ENCODE measurements around the gene SEPSECS. TPM values are rescaled to one million over a fixed set of nuclear protein-coding genes. Genes with fewer than 3 reads are reported as not detected.

Gene SEPSECS
- total and polyA plus RNA-seq, 2 donors (not counting 3 experiments of a cell fraction or from before 2014, with no cell fraction given), result 2.8 to 8.3 TPM

GRCh38 chr4:25169446-25169845 lies 9.2 kb upstream of the SEPSECS start:
- H3K4me2 ChIP-seq (ENCODE audit: insufficient read depth, low read length), result no peak overlapping the region
- dilution Hi-C loops (cut with MboI; ENCODE audit: extremely low pct_ligation_motif_present, low sequenced_read_pairs), result no loop called here

More at GRCh38 chr4:25169446-25169845, 9.2 kb upstream of the SEPSECS start:
- no peaks in the 10 kb centered on the region for H4K20me1 ChIP-seq (replicated peaks; ENCODE audit: control insufficient read depth, extremely low read depth, insufficient read depth, low read length)
- H3K4me3 ChIP-seq (replicated peaks in 1 of 3; ENCODE audit: insufficient read depth in 1 of 3, low read depth in 1 of 3, low read length in 3 of 3), result no peak overlapping the region
- no peak for FAIRE-seq
- H3K9me1 ChIP-seq (replicated peaks; ENCODE audit: control insufficient read depth, extremely low read depth, insufficient read depth, low read length), result no peaks in the 10 kb centered on the region
- no peaks in the 10 kb centered on the region for H3K36me3 ChIP-seq (ENCODE audit: control insufficient read depth in 2 of 2, extremely low read depth in 1 of 2, insufficient read depth in 2 of 2, low read length in 2 of 2)
- H2AFZ ChIP-seq (ENCODE audit: low read depth, low read length), result no peak overlapping the region
- no peaks in the 10 kb centered on the region for H3K9me3 ChIP-seq (replicated peaks; ENCODE audit: control insufficient read depth, insufficient read depth, low read length)
- H3K9ac ChIP-seq (replicated peaks; ENCODE audit: extremely low read depth, insufficient read depth, low read length), result no peak overlapping the region
- no TSS peak for BruUV-seq (replicated peaks)
- DNase-seq (ENCODE audit: low read depth, low spot score), result no peak
- CTCF ChIA-PET, result interaction anchor here (0.7 to 1.4 kb wide), 3 partner anchors 8 to 198 kb away, joined by 3 to 5 read pairs (median 5); no protein-coding TSS in a partner anchor
- intact Hi-C loops (cut with micrococcal nuclease), result no loop called here
- no peaks in the 10 kb centered on the region for H3K79me2 ChIP-seq (ENCODE audit: control insufficient read depth, insufficient read depth, low read length)
- H3K4me1 ChIP-seq (ENCODE audit: control insufficient read depth, extremely low read depth, insufficient read depth, low read length), result peaks cover 16% of the 10 kb centered on the region
- no peak overlapping the region for H3K27ac ChIP-seq (ENCODE audit: insufficient read depth, low read depth, low read length)
- POLR2A ChIA-PET, result interaction anchor here (0.7 kb wide), 1 partner anchor 35 kb away, joined by 3 read pairs; no protein-coding TSS in a partner anchor
- TF ChIP-seq JUN (IDR thresholded peaks at IDR 0.05; ENCODE audit: borderline replicate concordance, insufficient read depth, insufficient read length, low read depth) (no peak), MYC (IDR thresholded peaks at IDR 0.05; ENCODE audit: low read depth, low read length) (no peak), EZH2 (IDR thresholded peaks at IDR 0.05; ENCODE audit: borderline replicate concordance, low read depth, low read length, severe bottlenecking) (no peak), CTCF (IDR thresholded peaks at IDR 0.05; ENCODE audit: extremely low read depth in 1 of 2, insufficient read depth in 1 of 2, low read depth in 1 of 2, low read length in 2 of 2) (no peak), POLR2AphosphoS5 (IDR thresholded peaks at IDR 0.05; ENCODE audit: insufficient read depth, low read depth, low read length) (no peak), POLR2A (IDR thresholded peaks at IDR 0.05; ENCODE audit: low read depth, low read length) (no peak), FOS (IDR thresholded peaks at IDR 0.05; ENCODE audit: borderline replicate concordance, insufficient read depth, low read length) (no peak), MAX (IDR thresholded peaks at IDR 0.05; ENCODE audit: insufficient read depth, insufficient read length) (no peak), GATA2 (IDR thresholded peaks at IDR 0.05; ENCODE audit: insufficient read depth, insufficient read length, low read depth, low read length) (no peak)
- H3K27me3 ChIP-seq (ENCODE audit: control insufficient read depth in 2 of 2, insufficient read depth in 2 of 2, low read length in 2 of 2), result no peaks in the 10 kb centered on the region
